GM19035 (cell line): Measurements from ENCODE around the gene SULF2.

ENCODE experiments used
- ATAC-seq: cut with Tn5 transposase; IDR thresholded peaks from one replicate; pipeline ENCODE4 v1.9.1; 2021; ENCODE audit not compliant: unreplicated experiment

Gene SULF2

DNA sequence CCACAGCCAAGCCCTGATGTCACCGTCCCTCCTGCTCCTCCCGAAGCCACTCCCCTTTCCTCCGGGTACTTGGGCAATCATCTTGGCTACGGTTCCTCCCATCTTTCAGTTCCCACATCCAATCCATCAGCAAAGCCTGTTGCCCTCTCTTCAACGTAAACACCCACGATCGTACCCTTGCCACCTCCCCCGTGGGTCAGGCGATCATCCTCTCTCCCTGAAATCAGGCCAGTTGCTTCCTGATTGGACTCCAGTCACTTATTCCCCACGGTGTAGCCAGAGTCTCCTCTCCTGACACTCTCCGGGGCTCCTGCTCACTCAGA, 44.5 kb downstream of the SULF2 start:
- ATAC-seq: no peak

DNA sequence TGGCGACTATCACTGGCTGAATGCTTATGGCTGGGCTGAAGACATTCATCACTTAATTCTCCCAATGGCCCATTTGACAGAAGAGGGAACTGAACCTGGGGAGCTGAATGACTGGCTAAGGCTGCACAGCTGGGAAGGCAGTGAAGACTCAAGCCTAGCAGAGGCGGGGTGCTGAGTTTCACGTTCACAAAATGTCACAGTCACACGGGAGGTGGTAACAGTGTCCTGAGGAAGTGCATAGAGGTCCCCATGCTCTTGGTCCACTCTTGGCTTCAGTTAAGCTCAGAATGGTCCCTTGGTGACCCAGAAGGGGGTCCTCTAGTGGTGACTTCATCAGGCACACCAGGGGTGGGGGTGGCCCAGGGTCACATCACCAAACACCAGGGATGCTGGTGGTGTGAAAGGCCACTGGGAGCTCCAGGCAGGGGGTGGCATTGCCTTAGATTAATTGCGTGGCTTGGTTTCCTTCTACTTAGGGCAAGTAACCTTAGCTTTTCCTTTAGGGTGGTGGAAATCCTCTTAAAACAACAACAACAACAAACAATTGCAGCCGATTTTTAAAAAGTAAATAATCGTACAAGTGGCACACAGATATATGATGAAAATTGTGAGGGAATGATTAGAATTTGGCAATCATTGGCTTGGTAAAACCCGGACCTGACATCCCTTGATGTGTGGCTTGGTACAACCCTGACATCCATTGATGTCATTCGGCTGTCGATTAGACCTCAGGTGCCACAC, 45.0 kb downstream of the SULF2 start:
- ATAC-seq: no peak

DNA sequence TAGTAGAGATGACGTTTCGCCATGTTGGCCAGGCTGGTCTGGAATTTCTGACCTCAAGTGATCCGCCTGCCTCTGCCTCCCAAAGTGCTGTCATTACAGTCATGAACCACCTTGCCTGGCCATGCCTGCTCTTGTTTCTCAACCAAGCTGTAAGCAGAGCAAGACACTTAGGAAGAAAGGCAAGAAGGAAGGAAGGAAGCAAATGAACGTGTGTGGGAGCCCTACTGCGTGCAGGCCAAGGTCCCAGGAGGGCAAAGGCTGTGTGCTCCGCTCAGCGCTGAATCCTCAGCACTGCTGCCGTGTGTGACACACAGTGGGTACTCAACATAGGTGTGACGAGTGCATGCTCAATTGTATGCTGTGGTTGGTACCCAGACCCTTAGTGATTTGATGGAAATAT, 47.4 kb downstream of the SULF2 start:
- ATAC-seq: no peak

DNA sequence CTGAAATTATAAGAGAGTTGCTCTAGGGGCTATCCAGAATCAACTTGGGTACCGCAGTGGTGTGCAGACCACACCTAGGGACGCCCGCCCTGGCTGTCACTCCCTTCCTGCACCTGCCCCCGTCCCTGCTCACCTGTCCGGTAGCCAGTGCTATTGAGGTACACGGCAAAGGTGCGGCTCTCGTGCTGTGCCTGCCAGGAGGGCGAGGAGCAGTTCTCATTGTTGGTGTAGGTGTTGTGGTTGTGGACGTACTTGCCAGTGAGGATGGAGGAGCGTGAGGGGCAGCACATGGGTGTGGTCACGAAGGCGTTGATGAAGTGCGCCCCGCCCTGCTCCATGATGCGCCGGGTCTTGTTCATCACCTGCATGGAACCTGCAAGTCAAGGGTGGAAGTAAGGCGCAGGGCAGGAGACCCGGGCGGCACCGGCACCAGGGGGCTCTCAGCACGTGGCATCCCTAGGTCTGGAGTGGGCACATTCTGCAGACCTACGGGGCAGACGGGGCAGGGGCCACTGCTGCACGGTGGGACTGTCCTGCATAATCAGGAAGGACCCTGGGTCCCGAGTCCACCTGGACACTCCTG, 48.6 kb downstream of the SULF2 start:
- ATAC-seq: no peak

DNA sequence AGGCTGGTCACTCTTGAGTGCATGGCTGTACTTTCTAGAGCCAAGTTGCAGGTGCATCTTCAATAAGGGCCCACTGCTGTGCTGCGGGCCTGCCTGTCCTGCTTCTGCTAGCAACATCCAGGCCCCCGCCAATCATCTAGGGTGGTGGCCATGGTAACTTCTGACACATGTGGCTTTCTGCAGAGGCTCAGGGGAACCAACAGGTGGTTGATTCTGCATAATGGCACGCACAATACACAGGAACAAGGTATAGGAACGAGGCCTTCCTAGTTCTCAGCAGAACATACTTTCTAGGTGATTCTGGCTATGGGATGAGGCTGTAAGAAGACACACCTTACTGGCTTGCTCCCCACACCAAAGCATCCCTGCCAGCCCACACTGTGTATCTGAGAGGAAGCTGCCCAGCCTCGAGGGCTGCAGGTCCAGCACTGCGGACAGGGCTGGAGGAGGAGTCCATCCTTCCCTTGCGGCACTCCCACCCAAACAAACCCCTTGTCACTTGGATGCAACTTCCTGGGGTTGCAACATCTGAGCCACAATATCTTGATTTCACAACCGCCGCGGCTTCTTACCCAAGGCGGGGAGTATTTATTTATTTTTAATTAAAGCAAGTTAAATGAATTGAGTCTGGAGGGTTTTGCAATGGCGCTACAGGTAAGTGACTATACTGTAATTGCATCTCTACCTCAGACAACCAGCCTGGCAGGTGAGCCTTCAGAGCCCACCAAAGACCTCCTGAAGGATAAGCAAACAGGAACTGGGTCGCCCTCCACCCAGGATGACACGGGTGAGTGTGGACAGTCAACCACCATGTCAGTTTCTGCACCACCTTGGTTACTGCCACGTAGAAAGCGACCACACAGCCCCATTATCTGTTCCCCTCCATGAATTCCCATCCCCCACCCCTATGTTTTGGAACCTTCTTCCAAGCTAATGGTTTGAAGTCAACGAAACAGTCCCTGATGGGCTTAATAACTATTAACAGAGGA, 49.6 kb downstream of the SULF2 start:
- no peak for ATAC-seq

DNA sequence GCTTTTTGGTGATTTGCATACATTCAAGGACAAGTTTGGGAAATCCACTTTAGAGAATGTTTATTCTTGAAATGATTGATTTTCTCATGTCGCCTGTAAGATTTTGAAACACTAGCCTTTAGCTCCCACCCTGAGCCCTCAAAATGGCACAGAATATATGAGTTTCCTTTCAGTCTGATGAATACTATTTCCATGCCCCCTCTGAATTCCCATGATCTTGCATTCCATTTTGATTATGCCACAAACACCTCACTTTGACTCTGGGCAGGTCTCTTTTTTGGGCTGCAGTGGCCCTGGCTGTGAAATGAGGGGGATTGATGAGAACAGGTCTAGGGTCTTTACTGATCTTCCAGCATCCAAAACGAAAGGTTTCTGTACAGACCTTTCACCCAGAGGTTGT, 50.4 kb downstream of the SULF2 start:
- no peak for ATAC-seq

DNA sequence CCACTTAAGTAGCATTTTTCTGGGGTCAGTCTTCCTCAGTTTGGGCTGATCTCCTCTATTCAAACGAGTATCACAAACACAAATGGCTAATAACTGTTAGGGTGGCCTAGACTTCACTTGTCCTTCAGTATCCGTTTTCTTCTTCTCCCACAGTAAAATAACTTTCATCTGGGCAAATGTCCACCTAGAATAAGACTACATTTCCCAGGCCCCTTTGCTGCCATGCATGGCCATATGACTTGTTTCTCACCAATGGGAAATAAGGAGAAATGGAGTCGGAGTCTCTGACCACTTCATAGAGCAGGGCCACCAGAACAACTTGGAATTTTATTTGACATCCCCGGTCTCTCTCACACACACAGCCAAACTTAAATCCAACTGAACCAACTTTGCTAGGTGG, 51.4 kb downstream of the SULF2 start:
- no peak for ATAC-seq

DNA sequence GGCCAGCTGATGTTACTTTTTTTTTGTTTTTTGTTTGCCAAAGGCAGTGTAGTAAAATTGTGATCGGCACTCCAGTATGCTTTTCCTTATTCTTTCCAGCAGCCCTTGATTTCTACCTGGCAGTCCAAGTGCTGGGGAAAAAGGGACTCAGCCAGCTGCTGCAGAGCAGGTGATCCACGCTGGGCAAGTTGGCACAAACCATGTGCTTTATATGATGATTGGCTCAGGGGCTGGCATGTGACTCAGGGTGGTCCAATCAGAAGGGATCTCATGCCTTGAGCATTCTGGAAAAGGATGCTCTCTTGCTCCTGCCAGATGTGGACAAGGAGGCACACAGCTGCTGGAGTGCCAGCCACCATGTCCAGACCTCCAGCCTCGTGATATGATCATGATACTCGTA, 54.5 kb downstream of the SULF2 start:
- ATAC-seq: no peak

DNA sequence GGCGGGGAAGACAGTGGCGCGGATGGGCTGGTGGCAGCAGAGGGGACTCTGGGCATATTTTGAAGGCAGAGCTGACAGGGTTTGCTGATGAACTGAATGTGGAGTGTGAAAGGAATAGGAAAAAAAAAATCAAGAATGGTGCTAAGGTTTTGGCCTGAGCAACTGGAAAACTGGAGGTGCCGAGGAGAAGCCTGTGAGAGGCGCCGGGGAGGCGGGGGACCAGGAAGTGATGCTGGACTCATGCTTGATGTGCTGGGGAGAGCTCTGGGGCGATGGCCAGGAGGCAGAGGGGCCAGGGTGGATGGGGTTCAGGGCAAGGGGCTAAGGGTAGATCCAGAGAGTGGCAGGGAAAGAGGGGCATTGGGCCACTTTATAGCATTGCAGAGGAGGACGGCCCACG, 55.8 kb downstream of the SULF2 start:
- no peak for ATAC-seq

DNA sequence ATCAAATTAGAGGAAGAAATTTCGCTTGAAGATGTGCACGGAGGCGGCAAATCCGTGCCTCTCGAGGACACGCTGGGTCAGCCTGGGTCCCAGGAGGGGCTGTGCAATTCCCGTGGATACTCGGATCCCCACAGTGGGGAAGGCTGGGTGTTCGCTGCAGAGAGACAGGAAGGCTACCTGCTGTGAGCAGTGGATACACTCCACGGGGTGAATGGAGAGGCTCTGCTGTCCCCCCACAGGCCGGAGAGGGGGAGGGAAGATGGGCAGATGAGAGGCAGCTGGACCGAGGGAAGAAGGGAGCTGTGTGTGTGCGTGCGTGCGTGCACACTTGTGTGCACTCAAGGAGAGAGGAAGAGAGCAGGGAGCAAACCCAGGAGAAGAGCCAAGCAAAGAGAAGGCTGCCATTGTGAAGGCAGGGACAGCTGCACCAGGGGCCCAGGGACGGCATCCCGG, 57.3 kb downstream of the SULF2 start:
- ATAC-seq: peak; percentile 15

DNA sequence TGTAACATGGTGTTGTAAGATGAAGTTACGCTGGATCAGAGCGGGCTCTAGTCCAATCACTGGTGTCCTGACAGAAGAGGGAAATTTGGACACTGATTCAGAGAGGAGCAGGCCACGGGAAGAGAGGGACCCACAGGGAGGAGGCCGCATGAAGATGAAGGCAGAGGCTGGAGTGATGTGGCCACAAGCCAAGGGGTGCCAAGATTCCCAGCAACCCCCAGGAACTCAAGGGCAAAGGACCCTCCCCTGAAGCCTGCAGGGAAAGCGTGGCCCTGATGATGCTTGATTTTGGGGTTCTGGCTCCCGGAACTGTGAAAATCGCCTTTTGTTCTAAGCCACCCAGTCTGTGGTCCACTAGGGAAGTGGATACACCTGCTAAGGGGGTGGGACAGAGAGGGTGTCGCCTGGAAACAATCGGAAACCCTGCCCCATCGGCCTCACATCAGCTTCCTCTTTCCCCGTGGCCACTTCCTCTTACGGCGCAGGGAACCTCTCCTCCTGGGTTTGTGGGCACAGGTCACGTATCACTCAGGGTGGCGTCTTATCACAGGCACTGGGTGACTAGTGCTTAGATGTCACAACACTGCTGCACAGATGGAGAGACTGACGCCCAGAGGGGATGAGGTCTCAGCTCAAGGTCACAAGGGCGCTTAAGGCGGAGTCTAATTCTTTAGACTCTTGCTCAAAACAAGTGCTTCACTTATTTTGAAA, 58.0 kb downstream of the SULF2 start:
- peak; percentile 67 for ATAC-seq

DNA sequence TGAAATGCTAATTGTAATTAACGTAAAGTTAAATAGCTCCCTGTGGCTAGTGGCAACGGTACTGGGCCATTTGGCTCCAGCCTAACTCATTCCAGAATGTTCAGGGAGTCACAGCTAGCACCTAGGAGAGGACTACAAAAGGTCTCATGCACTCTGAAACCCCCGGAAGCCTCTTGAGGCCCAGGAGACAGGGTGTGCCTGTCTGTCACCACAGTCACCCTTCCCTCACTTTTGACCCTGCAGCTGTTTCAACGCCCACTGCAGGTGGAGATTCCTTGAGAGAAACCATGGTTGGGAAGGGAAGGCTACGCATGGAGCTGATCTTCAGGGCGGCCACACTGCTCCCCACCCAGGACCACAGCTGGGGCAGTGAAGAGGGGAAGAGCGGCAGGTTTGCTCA, 58.6 kb downstream of the SULF2 start:
- no peak for ATAC-seq

DNA sequence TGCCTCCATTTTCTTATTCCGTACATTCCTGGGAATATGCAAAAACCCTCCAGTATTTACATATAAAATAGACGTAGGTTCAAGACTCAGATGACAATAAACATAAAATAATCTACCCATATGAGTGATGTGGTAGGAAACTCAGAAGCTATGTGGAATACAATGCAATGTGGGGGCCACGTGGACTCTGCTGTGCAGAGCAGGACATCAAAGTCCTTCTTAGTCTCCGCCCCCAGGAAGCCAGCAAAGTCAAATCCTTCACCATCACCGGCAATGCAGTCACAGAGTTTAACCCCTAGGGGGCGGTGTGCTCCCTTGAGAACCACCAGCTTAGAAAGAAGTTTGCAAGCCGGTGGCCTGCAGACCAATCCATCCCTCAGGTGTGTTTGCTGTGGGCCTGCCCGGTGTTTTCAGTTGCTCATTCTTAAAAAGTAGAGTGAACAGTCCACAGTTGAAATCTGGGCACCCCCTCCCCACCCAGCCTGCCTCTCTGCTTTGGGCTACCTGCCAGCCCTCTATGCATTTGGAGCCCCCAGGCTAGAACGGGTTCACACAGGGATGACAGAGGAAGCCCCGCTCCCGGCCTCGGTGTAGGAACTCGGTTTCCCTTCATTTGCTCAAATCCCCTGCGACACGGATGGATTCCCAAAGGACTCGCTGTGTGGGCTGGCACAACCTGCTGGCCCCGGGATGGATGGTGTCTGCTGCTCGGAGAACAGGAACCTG, 59.9 kb downstream of the SULF2 start:
- no peak for ATAC-seq

DNA sequence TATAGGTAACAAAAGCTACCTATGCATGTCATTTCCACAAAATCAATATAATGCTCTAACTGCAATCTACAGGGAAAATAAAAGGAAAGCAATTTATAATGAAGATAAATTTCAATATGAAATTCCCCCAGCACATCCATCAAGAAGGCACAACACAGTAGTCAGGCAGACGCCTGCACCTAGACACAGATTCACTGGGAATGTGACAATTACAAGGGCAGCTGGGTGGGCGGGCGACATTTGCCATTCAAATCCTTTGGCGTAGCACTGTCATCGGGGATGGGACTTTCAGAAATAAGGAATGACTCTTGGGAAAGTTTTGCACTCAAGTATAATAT, 60.4 kb downstream of the SULF2 start:
- no peak for ATAC-seq

DNA sequence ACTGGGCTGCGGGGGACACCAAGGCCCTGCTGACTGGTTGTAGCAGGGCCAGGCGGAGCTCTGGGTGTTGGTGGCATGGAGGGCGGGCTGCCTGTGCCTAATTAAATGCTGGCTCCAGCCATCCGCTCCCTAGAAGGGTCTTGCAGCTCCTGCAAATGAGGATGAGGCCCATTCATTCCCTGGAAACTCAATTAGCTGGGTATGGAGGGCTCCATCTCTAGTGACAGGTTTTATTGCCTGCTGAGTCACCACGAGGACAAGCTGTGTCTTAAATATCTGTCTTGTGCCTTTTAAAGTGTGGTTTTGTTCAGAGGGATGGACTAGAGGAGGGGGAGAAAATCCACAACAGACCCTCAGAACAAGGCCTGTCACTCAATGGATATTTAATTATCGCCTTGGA, 60.9 kb downstream of the SULF2 start:
- ATAC-seq: no peak

DNA sequence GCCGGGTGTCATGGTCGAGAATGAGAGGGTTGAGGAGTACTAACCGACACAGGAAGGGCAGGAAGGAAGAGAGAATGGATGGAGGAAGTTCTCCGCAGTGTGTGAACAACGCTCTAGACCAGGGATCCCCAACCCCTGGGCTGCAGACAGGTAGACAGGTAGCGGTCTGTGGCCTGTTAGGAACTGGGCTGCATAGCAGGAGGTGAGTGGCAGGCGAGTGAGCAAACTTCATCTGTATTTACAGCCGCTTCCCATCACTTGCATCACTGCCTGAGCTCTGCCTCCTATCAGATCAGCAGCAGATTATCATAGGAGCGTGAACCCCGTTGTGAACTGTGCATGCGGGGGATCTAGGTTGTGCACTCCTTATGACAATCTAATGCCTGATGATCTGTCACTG, 62.0 kb downstream of the SULF2 start:
- no peak for ATAC-seq

DNA sequence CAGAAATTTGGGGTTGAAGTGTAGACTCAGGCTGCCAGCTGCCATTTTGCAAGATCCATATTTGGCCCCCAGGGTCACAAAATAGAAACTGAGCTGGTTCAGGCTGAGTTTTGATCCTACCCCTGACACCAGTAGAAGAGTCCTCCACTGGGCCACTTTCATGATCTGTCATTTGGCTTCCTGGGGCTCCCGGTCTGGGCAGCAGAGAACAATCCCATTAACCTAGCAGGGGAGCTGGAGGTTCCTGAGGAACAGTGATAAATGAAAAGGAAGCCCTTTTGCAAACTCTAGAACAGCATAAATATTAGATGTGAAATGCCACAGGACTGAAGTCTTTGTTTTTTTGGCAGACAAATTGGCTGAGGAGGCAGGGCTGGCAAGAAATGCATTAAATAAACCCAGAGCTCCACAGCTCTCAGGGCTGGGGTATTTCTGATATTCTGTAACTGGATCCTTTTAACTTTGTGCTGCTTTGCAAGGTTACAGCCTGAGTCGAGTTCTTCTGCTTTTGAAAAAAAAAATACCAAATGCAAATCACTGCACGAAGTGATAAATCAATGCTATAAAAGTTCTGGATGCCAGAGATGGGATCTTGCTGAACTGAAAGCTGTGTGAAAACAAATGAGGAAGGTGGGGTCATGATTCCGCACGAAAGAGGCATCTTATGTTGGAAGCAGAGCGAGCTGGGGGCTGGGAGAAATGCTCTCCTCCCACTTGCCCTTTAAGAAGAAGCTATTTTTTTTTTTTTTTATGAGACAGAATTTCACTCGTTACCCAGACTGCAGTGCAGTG, 64.4 kb downstream of the SULF2 start:
- no peak for ATAC-seq

DNA sequence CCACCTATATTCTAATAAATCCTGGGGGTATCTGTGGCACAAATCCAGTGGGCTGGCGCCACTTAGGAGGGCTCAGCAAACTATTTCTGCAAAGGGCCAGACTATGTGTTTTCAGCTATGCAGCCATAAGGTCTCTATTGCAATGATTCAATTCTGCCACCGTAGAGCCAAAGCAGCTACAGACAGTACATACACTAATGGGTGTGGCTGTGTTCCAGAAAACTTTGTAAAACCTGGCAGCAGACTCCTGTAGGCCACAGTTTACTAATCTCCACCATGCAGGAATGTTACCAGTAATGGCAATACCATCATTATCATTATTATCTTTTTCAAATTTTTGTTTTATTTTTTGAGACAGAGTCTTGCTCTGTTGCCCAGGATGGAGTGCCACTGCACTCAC, 65.7 kb downstream of the SULF2 start:
- no peak for ATAC-seq

DNA sequence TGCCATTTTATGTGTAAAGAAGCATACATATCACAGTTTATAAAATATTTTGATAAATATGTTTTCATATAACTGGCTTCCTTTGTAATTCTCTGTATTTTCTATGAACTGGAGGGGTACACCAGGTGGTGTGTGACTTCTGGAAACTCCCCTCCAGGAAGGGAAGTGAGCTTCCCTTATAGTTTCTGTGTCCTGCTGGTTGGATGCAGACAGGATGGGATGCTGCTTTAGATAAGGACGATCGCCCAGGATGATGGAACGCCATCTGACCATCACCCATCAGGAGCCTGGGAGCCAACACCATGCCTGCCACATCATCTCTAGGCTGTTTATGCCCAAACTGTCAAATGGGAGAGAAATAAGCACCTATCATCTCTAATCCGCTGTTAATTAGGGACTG, 66.1 kb downstream of the SULF2 start:
- no peak for ATAC-seq

DNA sequence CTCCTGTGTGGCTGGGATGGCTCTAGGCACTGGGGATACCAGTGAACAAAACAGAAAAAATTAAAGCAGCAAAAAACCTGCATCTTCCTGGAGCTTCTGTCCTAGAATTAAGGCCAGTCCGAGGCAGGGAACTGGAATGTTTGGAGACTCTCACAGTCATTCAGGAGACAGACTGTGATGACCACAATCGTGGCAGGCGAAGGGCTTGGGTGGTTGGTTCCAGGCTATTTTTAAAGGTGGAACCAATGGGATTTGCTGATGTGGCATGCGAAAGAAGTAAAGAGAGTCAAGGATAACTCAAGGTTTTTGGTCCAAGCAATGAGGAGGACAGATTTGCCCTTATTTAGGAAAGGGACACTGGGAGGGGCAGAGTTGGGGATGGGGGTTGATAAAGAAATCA, 66.9 kb downstream of the SULF2 start:
- ATAC-seq: no peak
